Neural cell (in vitro differentiated cells): Measurements from ENCODE around the gene BABAM1.

Source experiments
- EP300 ChIP-seq: fragments of 450-650 bp; conservative IDR thresholded peaks from 2 replicates; pipeline ENCODE4 v1.6.1; 2014; ENCODE audit warnings: antibody characterized with exemption, mild to moderate bottlenecking, moderate library complexity; ENCODE audit not compliant: poor library complexity, severe bottlenecking
- MXI1 ChIP-seq: fragments of 450-650 bp; conservative IDR thresholded peaks from 2 replicates; pipeline ENCODE4 v1.6.1; 2014; ENCODE audit warnings: antibody characterized with exemption, mild to moderate bottlenecking; ENCODE audit not compliant: poor library complexity, severe bottlenecking
- POLR2AphosphoS5 ChIP-seq: IDR thresholded peaks from 2 replicates; pipeline ENCODE4 v1.6.1; 2012
- RAD21 ChIP-seq: fragments of 450-650 bp; conservative IDR thresholded peaks from 2 replicates; pipeline ENCODE4 v1.6.1; 2014; ENCODE audit warnings: antibody characterized with exemption, mild to moderate bottlenecking, moderate library complexity
- TF ChIP-seq, protein P1 (sequence below): fragments of 450-650 bp; IDR thresholded peaks from 2 replicates; pipeline ENCODE4 v1.5.1; 2014; ENCODE audit warnings: antibody characterized with exemption, mild to moderate bottlenecking, moderate library complexity; ENCODE audit not compliant: poor library complexity, severe bottlenecking
- TF ChIP-seq, protein P2 (sequence below): IDR thresholded peaks from 2 replicates; pipeline ENCODE4 v1.6.1; 2012; ENCODE audit warnings: borderline replicate concordance

DNA sequence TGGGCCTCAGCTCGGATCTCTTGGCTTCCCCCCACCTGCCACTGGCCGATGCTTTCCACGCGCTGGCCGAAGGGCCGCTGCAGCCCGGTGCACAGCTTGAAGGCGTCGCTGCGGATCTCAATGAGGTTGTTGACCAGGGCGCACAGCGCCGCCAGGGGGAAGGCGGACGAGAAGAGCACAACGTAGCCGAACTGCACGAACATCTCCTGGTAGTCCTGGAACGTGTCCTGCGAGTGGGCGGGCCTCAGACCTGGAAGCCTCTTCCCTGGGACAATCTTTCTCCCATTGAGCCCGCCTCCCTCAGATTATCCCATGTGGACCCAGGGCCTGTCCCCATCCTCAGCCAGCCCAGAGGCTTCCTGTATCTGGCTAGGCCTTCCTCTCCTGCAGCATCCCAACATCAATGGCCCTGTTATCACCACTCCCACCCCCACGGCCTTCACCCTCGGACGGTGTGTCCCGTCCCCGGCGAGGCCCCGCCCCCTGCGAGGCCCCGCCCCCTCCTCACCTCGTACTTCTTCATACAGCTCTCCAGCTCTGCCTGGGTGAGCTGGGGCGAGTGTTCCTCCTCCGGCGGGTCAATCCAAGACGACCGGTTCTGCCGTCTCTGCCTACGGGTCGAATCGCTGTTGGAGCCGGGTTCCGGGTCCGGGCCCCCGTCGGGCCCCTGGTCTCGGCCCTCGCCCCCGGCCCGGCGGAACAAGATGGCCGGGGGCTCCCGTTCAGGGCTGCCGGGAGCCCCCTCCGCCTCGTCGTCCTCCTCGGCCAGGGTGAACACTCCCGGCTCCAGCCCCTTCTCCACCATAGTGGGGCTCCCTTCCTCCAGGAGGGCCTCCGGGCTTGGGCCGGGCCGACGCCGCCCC, 60.6 kb downstream of the BABAM1 start:
- TF ChIP-seq, protein P1, sequence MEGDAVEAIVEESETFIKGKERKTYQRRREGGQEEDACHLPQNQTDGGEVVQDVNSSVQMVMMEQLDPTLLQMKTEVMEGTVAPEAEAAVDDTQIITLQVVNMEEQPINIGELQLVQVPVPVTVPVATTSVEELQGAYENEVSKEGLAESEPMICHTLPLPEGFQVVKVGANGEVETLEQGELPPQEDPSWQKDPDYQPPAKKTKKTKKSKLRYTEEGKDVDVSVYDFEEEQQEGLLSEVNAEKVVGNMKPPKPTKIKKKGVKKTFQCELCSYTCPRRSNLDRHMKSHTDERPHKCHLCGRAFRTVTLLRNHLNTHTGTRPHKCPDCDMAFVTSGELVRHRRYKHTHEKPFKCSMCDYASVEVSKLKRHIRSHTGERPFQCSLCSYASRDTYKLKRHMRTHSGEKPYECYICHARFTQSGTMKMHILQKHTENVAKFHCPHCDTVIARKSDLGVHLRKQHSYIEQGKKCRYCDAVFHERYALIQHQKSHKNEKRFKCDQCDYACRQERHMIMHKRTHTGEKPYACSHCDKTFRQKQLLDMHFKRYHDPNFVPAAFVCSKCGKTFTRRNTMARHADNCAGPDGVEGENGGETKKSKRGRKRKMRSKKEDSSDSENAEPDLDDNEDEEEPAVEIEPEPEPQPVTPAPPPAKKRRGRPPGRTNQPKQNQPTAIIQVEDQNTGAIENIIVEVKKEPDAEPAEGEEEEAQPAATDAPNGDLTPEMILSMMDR = no peak
- TF ChIP-seq MXI1 (no peak), POLR2AphosphoS5 (no peak), EP300 (no peak), RAD21 (no peak)
- TF ChIP-seq, protein P2, sequence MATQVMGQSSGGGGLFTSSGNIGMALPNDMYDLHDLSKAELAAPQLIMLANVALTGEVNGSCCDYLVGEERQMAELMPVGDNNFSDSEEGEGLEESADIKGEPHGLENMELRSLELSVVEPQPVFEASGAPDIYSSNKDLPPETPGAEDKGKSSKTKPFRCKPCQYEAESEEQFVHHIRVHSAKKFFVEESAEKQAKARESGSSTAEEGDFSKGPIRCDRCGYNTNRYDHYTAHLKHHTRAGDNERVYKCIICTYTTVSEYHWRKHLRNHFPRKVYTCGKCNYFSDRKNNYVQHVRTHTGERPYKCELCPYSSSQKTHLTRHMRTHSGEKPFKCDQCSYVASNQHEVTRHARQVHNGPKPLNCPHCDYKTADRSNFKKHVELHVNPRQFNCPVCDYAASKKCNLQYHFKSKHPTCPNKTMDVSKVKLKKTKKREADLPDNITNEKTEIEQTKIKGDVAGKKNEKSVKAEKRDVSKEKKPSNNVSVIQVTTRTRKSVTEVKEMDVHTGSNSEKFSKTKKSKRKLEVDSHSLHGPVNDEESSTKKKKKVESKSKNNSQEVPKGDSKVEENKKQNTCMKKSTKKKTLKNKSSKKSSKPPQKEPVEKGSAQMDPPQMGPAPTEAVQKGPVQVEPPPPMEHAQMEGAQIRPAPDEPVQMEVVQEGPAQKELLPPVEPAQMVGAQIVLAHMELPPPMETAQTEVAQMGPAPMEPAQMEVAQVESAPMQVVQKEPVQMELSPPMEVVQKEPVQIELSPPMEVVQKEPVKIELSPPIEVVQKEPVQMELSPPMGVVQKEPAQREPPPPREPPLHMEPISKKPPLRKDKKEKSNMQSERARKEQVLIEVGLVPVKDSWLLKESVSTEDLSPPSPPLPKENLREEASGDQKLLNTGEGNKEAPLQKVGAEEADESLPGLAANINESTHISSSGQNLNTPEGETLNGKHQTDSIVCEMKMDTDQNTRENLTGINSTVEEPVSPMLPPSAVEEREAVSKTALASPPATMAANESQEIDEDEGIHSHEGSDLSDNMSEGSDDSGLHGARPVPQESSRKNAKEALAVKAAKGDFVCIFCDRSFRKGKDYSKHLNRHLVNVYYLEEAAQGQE = no peak
